Endothelial cell of umbilical vein (primary cell): Measurements from ENCODE around the gene UQCRH. TPM values are rescaled to one million over a fixed set of nuclear protein-coding genes. Genes with fewer than 3 reads are reported as not detected.

Experiments
- BruUV-seq: library from RNA; stranded (reverse); fragments of 400-500 nt; replicated peaks from 2 replicates; lab custom pipeline; 2021; lab: Mats Ljungman, UMichigan
- CTCF ChIA-PET: fragments of 300-600, 350-600 bp; sonication (Branson Sonifier 250); formaldehyde crosslinking; loops from one replicate; lab custom pipeline; 2021; ENCODE audit warnings: antibody characterized with exemption, inconsistent platforms; lab: Charles Lee
- POLR2A ChIA-PET: fragments of 300-600, 350-600 bp; sonication (Branson Sonifier 250); formaldehyde crosslinking; loops from one replicate; lab custom pipeline; 2021; ENCODE audit warnings: antibody characterized with exemption, inconsistent platforms; lab: Charles Lee
- DNase-seq: peaks from one replicate; pipeline ENCODE4 v3.0.0-alpha.2; 2011; ENCODE audit warnings: low read depth, low spot score
- FAIRE-seq: peaks from 2 replicates; lab custom pipeline; 2011; peaks lifted over from hg19 to GRCh38; lab: Jason Lieb, UNC
- H2AFZ ChIP-seq: 2 replicates; pipeline ENCODE4 v1.6.0; 2012; ENCODE audit warnings: low read depth, low read length, control low read depth, inconsistent platforms
- H3K27ac ChIP-seq: 2 replicates; pipeline ENCODE4 v1.5.1; 2011; ENCODE audit warnings: low read depth, mild to moderate bottlenecking, control low read depth, low read length, moderate library complexity; ENCODE audit not compliant: insufficient read depth
- H3K27me3 ChIP-seq, 2 experiments: 2 replicates each; pipeline versions ENCODE4 v1.6.0 to v1.6.1; 2011; ENCODE audit warnings: low read length in 2 of 2, mixed read lengths in 1 of 2; ENCODE audit not compliant: control insufficient read depth in 2 of 2, insufficient read depth in 2 of 2
- H3K36me3 ChIP-seq, 2 experiments: 2 replicates in 1 of 2; 3 replicates in 1 of 2; pipeline ENCODE4 v1.5.1; 2011; ENCODE audit warnings: low read length in 2 of 2, mild to moderate bottlenecking in 1 of 2, moderate library complexity in 1 of 2; ENCODE audit not compliant: control insufficient read depth in 2 of 2, insufficient read depth in 2 of 2; ENCODE audit errors: extremely low read depth in 1 of 2
- H3K4me1 ChIP-seq: 3 replicates; pipeline ENCODE4 v1.5.1; 2011; ENCODE audit warnings: mild to moderate bottlenecking, low read length; ENCODE audit not compliant: control insufficient read depth, insufficient read depth; ENCODE audit errors: extremely low read depth
- H3K4me2 ChIP-seq: 2 replicates; pipeline ENCODE4 v1.6.1; 2011; ENCODE audit warnings: low read length, control low read depth, mixed read lengths; ENCODE audit not compliant: insufficient read depth
- H3K4me3 ChIP-seq, 3 experiments: fragments of 200-600 bp in 1 of 3; sonication (generic), shearing (Covaris generic) in 1 of 3; replicated peaks in 1 of 3; 2 replicates each; pipeline ENCODE4 v1.5.1; 2011 to 2016; ENCODE audit warnings: control low read depth in 3 of 3, low read length in 3 of 3, mild to moderate bottlenecking in 2 of 3, inconsistent platforms in 1 of 3, low read depth in 1 of 3, moderate library complexity in 1 of 3; ENCODE audit not compliant: insufficient read depth in 1 of 3
- H3K79me2 ChIP-seq: 2 replicates; pipeline ENCODE4 v1.6.0; 2012; ENCODE audit warnings: low read length, inconsistent platforms; ENCODE audit not compliant: control insufficient read depth, insufficient read depth
- H3K9ac ChIP-seq: replicated peaks from 2 replicates; pipeline ENCODE3; 2011; ENCODE audit warnings: low read length, control low read depth; ENCODE audit not compliant: insufficient read depth; ENCODE audit errors: extremely low read depth
- H3K9me1 ChIP-seq: replicated peaks from 3 replicates; pipeline ENCODE4 v1.6.0; 2011; ENCODE audit warnings: mild to moderate bottlenecking, low read length; ENCODE audit not compliant: control insufficient read depth, insufficient read depth; ENCODE audit errors: extremely low read depth
- H3K9me3 ChIP-seq: replicated peaks from 2 replicates; pipeline ENCODE4 v1.5.1; 2012; ENCODE audit warnings: low read length, inconsistent platforms; ENCODE audit not compliant: control insufficient read depth, insufficient read depth
- H4K20me1 ChIP-seq: replicated peaks from 2 replicates; pipeline ENCODE3; 2011; ENCODE audit warnings: mild to moderate bottlenecking, low read length; ENCODE audit not compliant: control insufficient read depth, insufficient read depth; ENCODE audit errors: extremely low read depth
- EZH2 ChIP-seq: IDR thresholded peaks from 2 replicates; pipeline ENCODE4 v1.6.1; 2012; ENCODE audit warnings: borderline replicate concordance, low read depth, mild to moderate bottlenecking, moderate library complexity, low read length, inconsistent platforms; ENCODE audit not compliant: severe bottlenecking
- FOS ChIP-seq: IDR thresholded peaks from 2 replicates; pipeline ENCODE4 v1.6.1; 2011; ENCODE audit warnings: mild to moderate bottlenecking, low read length, moderate library complexity, borderline replicate concordance; ENCODE audit not compliant: insufficient read depth
- GATA2 ChIP-seq: IDR thresholded peaks from 2 replicates; pipeline ENCODE4 v1.7.0; 2011; ENCODE audit warnings: low read depth, mild to moderate bottlenecking, moderate library complexity, mixed read lengths, low read length; ENCODE audit not compliant: insufficient read length, insufficient read depth
- JUN ChIP-seq: IDR thresholded peaks from 2 replicates; pipeline ENCODE4 v1.6.1; 2011; ENCODE audit warnings: borderline replicate concordance, low read depth; ENCODE audit not compliant: insufficient read length, insufficient read depth
- MAX ChIP-seq: IDR thresholded peaks from 2 replicates; pipeline ENCODE4 v1.6.1; 2011; ENCODE audit not compliant: insufficient read depth, insufficient read length
- MYC ChIP-seq: IDR thresholded peaks from one replicate; pipeline ENCODE4 v1.6.1; 2011; ENCODE audit warnings: mild to moderate bottlenecking, low read depth, low read length
- POLR2A ChIP-seq: IDR thresholded peaks from 2 replicates; pipeline ENCODE4 v1.6.1; 2012; ENCODE audit warnings: low read depth, mild to moderate bottlenecking, control low read depth, low read length
- POLR2AphosphoS5 ChIP-seq: IDR thresholded peaks from 2 replicates; pipeline ENCODE4 v1.6.1; 2012; ENCODE audit warnings: low read depth, mild to moderate bottlenecking, control low read depth, low read length, moderate library complexity; ENCODE audit not compliant: insufficient read depth
- dilution Hi-C: fragments of 300-500 bp; cut with MboI; formaldehyde crosslinking; loops from one replicate; pipeline ENCODE4 v1.15.0; 2019; ENCODE audit warnings: low sequenced_read_pairs; ENCODE audit not compliant: extremely low pct_ligation_motif_present
- intact Hi-C: fragments of 100-400 bp; cut with micrococcal nuclease; formaldehyde crosslinking; loops from one replicate; pipeline ENCODE4 v1.10.0; 2022
- polyA plus RNA-seq, 4 experiments: library from polyadenylated mRNA; depleted of rRNA in 3 of 4; stranded (reverse) in 3 of 4; unstranded in 1 of 4; fragments of >200 nt; gene quantifications; 2 replicates each; pipeline versions ENCODE4 v1.2.1 to v1.2.3, GENCODE V29; 2011 to 2012; ENCODE audit warnings: missing spikeins in 1 of 4
- total RNA-seq: library from RNA; stranded (reverse); gene quantifications from 2 replicates; pipeline ENCODE4 v1.2.3, GENCODE V29; 2021
- TF ChIP-seq, protein P1 (sequence below), 2 donors: IDR thresholded peaks; 1 replicate in 1 of 2; 2 replicates in 1 of 2; pipeline ENCODE4 v1.5.1; 2011; ENCODE audit warnings: low read length in 2 of 2, mild to moderate bottlenecking in 2 of 2, moderate library complexity in 2 of 2, control low read depth in 1 of 2, inconsistent platforms in 1 of 2, low read depth in 1 of 2; ENCODE audit not compliant: insufficient read depth in 1 of 2; ENCODE audit errors: extremely low read depth in 1 of 2

Gene UQCRH
- total and polyA plus RNA-seq, 2 donors (not counting 3 experiments of a cell fraction or from before 2014, with no cell fraction given): 253 to 527 TPM

GRCh38 chr1:46342677-46343350 is 39.3 kb downstream of the UQCRH start:
- intact Hi-C loops (loop anchor here (5.0 kb wide), 1 partner anchor 161 kb away; no protein-coding TSS in a partner anchor), dilution Hi-C loops (no loop called here)
- no TSS peak for BruUV-seq
- Histone ChIP-seq H3K4me2 (no peak overlapping the region), H3K36me3 (peaks cover 3 to 15% of the 10 kb centered on the region in 2 experiments), H3K4me1 (peaks cover 10% of the 10 kb centered on the region), H3K9me1 (no peaks in the 10 kb centered on the region), H3K27me3 (no peaks in the 10 kb centered on the region), H4K20me1 (no peaks in the 10 kb centered on the region), H3K4me3 (no peak overlapping the region), H3K9me3 (no peaks in the 10 kb centered on the region), H3K79me2 (peaks cover 24% of the 10 kb centered on the region), H3K27ac (no peak overlapping the region), H3K9ac (no peak overlapping the region), H2AFZ (no peak overlapping the region)
- FAIRE-seq (no peak), DNase-seq (no peak)
- no peak for TF ChIP-seq GATA2
- TF ChIP-seq MYC: no peak
- TF ChIP-seq POLR2A: no peak
- TF ChIP-seq, protein P1, sequence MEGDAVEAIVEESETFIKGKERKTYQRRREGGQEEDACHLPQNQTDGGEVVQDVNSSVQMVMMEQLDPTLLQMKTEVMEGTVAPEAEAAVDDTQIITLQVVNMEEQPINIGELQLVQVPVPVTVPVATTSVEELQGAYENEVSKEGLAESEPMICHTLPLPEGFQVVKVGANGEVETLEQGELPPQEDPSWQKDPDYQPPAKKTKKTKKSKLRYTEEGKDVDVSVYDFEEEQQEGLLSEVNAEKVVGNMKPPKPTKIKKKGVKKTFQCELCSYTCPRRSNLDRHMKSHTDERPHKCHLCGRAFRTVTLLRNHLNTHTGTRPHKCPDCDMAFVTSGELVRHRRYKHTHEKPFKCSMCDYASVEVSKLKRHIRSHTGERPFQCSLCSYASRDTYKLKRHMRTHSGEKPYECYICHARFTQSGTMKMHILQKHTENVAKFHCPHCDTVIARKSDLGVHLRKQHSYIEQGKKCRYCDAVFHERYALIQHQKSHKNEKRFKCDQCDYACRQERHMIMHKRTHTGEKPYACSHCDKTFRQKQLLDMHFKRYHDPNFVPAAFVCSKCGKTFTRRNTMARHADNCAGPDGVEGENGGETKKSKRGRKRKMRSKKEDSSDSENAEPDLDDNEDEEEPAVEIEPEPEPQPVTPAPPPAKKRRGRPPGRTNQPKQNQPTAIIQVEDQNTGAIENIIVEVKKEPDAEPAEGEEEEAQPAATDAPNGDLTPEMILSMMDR (IDR thresholded peaks at IDR 0.05; ENCODE audit: extremely low read depth in 1 of 2, insufficient read depth in 1 of 2, low read depth in 1 of 2, low read length in 2 of 2): no peak
- no peak for TF ChIP-seq EZH2
- no peak for TF ChIP-seq FOS
- TF ChIP-seq POLR2AphosphoS5: no peak
- no peak for TF ChIP-seq MAX
- TF ChIP-seq JUN: no peak
- CTCF ChIA-PET: interaction anchor here (0.8 to 1.3 kb wide), 3 partner anchors 9 to 96 kb away, joined by 3 to 6 read pairs (median 4); partner anchors contain the start of gene RAD54L
- POLR2A ChIA-PET: no interaction called here
